ENCODE results near the gene PNPLA6. TPM values are rescaled to one million over a fixed set of nuclear protein-coding genes. Genes with fewer than 3 reads are reported as not detected.

Gene PNPLA6
- total RNA-seq (2022): 51.3 and 60.1 TPM in 2 replicates
- Bru-seq, nascent RNA: percentile 39 among the genes with signal in this experiment
- percentile 62 among the genes with signal in this experiment for BruChase-seq, experiment 1, labeled RNA remaining after a 6-hour chase
- BruChase-seq, experiment 2, labeled RNA remaining after a 2-hour chase: percentile 57 among the genes with signal in this experiment
- long read RNA-seq, full-length matches to known transcripts: 3 of 17 reads
- long read RNA-seq, partial matches to known transcripts: 11 of 17 reads
- long read RNA-seq, other reads (novel, unspliced or antisense): 3 of 17 reads

- DNase-seq: peak; percentile 94
- no peak for TF ChIP-seq CTCF (IDR thresholded peaks at IDR 0.05; ENCODE audit: unreplicated experiment)
- peak within 1 kb of the TSS; percentile 85 for H3K4me3 Mint-ChIP-seq (ENCODE audit: low read depth, unreplicated experiment)
- H3K27ac Mint-ChIP-seq (ENCODE audit: unreplicated experiment): peak within 1 kb of the TSS; percentile 66
- H3K9me3 Mint-ChIP-seq (ENCODE audit: low read depth, unreplicated experiment): no peaks in the 10 kb centered on the region
- H3K27me3 Mint-ChIP-seq (ENCODE audit: unreplicated experiment): no peaks in the 10 kb centered on the region
- no TSS peak for BruUV-seq (replicated peaks)
- CTCF ChIA-PET: no interaction called here
- intact Hi-C loops (cut with micrococcal nuclease; ENCODE audit: unreplicated experiment): no loop called here
- H3K36me3 Mint-ChIP-seq (ENCODE audit: insufficient read depth, unreplicated experiment): peaks cover 27% of the 10 kb centered on the region
- H3K4me1 Mint-ChIP-seq (ENCODE audit: low read depth, unreplicated experiment): no peaks in the 10 kb centered on the region
Measured at GRCh38 chr19:7535047-7535997, at the start of gene PNPLA6. Gene PNPLA6, plus strand, starts transcription at chr19:7535717. Its CDS starts 72 bp downstream, at chr19:7535789.

GRCh38 chr19:7486923-7487322 lies 48.6 kb upstream of the PNPLA6 start:
- Mint-ChIP-seq H3K4me1 (ENCODE audit: low read depth, unreplicated experiment) (peaks cover 9% of the 10 kb centered on the region), H3K36me3 (ENCODE audit: insufficient read depth, unreplicated experiment) (peaks cover 21% of the 10 kb centered on the region), H3K9me3 (ENCODE audit: low read depth, unreplicated experiment) (no peaks in the 10 kb centered on the region), H3K27ac (ENCODE audit: unreplicated experiment) (no peak overlapping the region), H3K27me3 (ENCODE audit: unreplicated experiment) (no peaks in the 10 kb centered on the region), H3K4me3 (ENCODE audit: low read depth, unreplicated experiment) (no peak overlapping the region)
- no TSS peak for BruUV-seq (replicated peaks)
- CTCF ChIA-PET: no interaction called here
- DNase-seq: no peak
- no peak for TF ChIP-seq CTCF (IDR thresholded peaks at IDR 0.05; ENCODE audit: unreplicated experiment)
- intact Hi-C loops (cut with micrococcal nuclease; ENCODE audit: unreplicated experiment): no loop called here

GRCh38 chr19:7488736-7489353 lies 46.7 kb upstream of the PNPLA6 start, which contains the start of gene PEX11G:
Gene PEX11G, minus strand, starts transcription at chr19:7489035. Its CDS starts 25 bp downstream, at chr19:7489010.
- CTCF ChIA-PET: no interaction called here
- Mint-ChIP-seq H3K27ac (ENCODE audit: unreplicated experiment) (peak within 1 kb of the TSS; percentile 70), H3K4me3 (ENCODE audit: low read depth, unreplicated experiment) (peak within 1 kb of the TSS; percentile 60), H3K9me3 (ENCODE audit: low read depth, unreplicated experiment) (no peaks in the 10 kb centered on the region), H3K27me3 (ENCODE audit: unreplicated experiment) (no peaks in the 10 kb centered on the region), H3K36me3 (ENCODE audit: insufficient read depth, unreplicated experiment) (peaks cover 21% of the 10 kb centered on the region), H3K4me1 (ENCODE audit: low read depth, unreplicated experiment) (peaks cover 9% of the 10 kb centered on the region)
- BruUV-seq (replicated peaks): no TSS peak
- TF ChIP-seq CTCF (IDR thresholded peaks at IDR 0.05; ENCODE audit: unreplicated experiment): no peak
- peak; percentile 90 for DNase-seq
- intact Hi-C loops (cut with micrococcal nuclease; ENCODE audit: unreplicated experiment): no loop called here

GRCh38 chr19:7489609-7490044 lies 45.9 kb upstream of the PNPLA6 start:
- no TSS peak for BruUV-seq (replicated peaks)
- DNase-seq: no peak
- no peak for TF ChIP-seq CTCF (IDR thresholded peaks at IDR 0.05; ENCODE audit: unreplicated experiment)
- peaks cover 21% of the 10 kb centered on the region for H3K36me3 Mint-ChIP-seq (ENCODE audit: insufficient read depth, unreplicated experiment)
- H3K27me3 Mint-ChIP-seq (ENCODE audit: unreplicated experiment): peaks cover 1% of the 10 kb centered on the region
- H3K4me1 Mint-ChIP-seq (ENCODE audit: low read depth, unreplicated experiment): peaks cover 9% of the 10 kb centered on the region
- intact Hi-C loops (cut with micrococcal nuclease; ENCODE audit: unreplicated experiment): no loop called here
- H3K27ac Mint-ChIP-seq (ENCODE audit: unreplicated experiment): peak overlapping the region; percentile 70
- H3K9me3 Mint-ChIP-seq (ENCODE audit: low read depth, unreplicated experiment): no peaks in the 10 kb centered on the region
- CTCF ChIA-PET: interaction anchor here (0.6 kb wide), 2 partner anchors 32 to 471 kb away, joined by 3 to 4 read pairs; no protein-coding TSS in a partner anchor
- peak overlapping the region; percentile 60 for H3K4me3 Mint-ChIP-seq (ENCODE audit: low read depth, unreplicated experiment)

Data from Calu3 (cell line).